ENCODE results near the gene PAX8. TPM values are rescaled to one million over a fixed set of nuclear protein-coding genes. Genes with fewer than 3 reads are reported as not detected.

The PAX8 gene
- total RNA-seq, 2 experiments from 2014 or later = 2.6 to 4.1 TPM

DNA sequence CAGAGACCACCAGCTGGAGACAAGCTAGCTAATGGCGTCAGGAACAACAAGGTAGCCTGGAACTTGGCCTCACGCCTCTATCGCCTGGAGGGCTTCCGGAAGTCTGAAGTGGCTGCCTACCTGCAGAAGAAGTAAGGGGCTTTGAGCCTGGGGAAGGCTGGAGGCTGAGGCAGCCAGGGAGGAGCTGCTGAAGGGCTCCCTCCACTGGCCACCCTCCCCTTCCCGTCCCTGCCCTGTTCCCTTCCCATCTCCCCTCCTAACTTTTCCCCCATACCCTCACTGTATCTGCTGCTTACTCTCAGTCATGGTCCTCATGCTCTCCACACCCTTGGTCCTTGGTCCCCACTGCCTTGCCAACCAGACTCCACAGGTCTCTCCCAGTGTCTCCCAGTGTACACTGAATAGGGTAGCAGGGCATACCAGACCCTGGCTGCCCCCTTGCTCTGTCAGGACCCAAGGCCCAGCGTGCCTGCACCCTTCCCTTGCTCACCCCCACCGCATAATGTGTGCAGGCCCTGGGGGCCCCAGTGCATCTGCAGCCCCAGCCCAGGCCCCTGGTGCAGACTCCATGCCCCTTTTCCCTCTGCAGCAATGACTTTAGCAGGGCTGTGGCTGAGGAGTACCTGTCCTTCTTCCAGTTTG lies 86.1 kb downstream of the PAX8 start:
- no peaks in the 10 kb centered on the region for H3K27me3 Mint-ChIP-seq
- H3K4me3 Mint-ChIP-seq = no peak overlapping the region
- no peak overlapping the region for H3K27ac Mint-ChIP-seq
- H3K9me3 Mint-ChIP-seq = no peaks in the 10 kb centered on the region
- intact Hi-C loops (cut with micrococcal nuclease) = no loop called here
- POLR2A ChIA-PET = no interaction called here
- CTCF ChIA-PET = interaction anchor here (0.8 to 16.4 kb wide), 3 partner anchors 11 to 54 kb away, joined by 3 to 308 read pairs (median 4); partner anchors contain the start of gene PSD4
- no peak for DNase-seq
- H3K4me1 Mint-ChIP-seq (ENCODE audit: low read depth) = peaks cover 47% of the 10 kb centered on the region
- H3K36me3 Mint-ChIP-seq = peaks cover 63% of the 10 kb centered on the region

DNA sequence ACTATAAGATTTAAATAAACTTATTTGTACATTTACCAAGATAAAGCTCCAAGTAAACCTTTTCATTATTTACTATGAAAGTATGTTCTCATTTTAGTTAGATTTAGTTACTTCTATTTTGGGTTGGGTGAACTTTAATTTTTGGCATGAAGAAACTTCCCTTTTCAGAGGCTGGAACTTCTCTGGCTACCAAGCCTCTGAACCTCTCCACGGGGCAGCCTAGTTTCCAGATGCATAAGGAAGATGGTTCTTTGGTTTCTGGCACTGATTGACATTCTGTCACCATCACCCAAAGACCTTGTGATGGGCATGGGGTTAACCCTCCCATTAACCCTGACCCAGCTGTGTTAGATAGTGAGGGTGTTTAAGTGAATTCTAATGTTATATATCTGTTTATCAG lies 87.8 kb downstream of the PAX8 start:
- DNase-seq = no peak
- POLR2A ChIA-PET = interaction anchor here (0.7 kb wide), 1 partner anchor 481 kb away, joined by 5 read pairs; no protein-coding TSS in a partner anchor
- H3K4me3 Mint-ChIP-seq = no peak overlapping the region
- H3K9me3 Mint-ChIP-seq = no peaks in the 10 kb centered on the region
- H3K27me3 Mint-ChIP-seq = no peaks in the 10 kb centered on the region
- no peak overlapping the region for H3K27ac Mint-ChIP-seq
- peaks cover 55% of the 10 kb centered on the region for H3K36me3 Mint-ChIP-seq
- intact Hi-C loops (cut with micrococcal nuclease) = no loop called here
- H3K4me1 Mint-ChIP-seq (ENCODE audit: low read depth) = peaks cover 45% of the 10 kb centered on the region
- CTCF ChIA-PET = interaction anchor here (0.8 to 5.1 kb wide), 6 partner anchors 8 to 111 kb away, joined by 3 to 15 read pairs (median 6); partner anchors contain the start of gene PSD4

DNA sequence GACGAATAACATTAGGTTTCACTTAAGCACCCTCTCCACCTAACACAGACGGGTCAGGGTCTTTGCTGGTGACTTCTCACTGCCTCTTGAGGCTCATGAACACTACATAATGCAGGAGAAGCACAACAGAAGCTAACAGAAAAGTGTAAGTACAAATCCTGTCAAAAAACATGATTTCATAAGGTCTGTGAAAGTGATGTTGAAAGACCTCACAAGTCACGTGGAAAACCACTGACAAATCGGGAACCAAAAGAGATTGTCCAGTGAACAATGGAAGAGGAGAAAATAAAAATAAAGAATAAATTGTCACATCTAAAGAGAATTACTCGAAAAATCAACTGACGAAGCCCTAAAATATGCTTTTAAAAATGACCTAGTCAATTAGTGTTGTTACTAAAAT lies 91.0 kb downstream of the PAX8 start:
- Mint-ChIP-seq H3K4me3 (no peak overlapping the region), H3K9me3 (no peaks in the 10 kb centered on the region), H3K27me3 (no peaks in the 10 kb centered on the region), H3K4me1 (ENCODE audit: low read depth) (peaks cover 58% of the 10 kb centered on the region), H3K36me3 (peaks cover 48% of the 10 kb centered on the region), H3K27ac (peak overlapping the region; percentile 42)
- ChIA-PET POLR2A (no interaction called here), CTCF (interaction anchor here (1.7 to 5.1 kb wide), 2 partner anchors 11 to 50 kb away, joined by 8 to 15 read pairs; no protein-coding TSS in a partner anchor)
- no peak for DNase-seq
- intact Hi-C loops (cut with micrococcal nuclease) = no loop called here

DNA sequence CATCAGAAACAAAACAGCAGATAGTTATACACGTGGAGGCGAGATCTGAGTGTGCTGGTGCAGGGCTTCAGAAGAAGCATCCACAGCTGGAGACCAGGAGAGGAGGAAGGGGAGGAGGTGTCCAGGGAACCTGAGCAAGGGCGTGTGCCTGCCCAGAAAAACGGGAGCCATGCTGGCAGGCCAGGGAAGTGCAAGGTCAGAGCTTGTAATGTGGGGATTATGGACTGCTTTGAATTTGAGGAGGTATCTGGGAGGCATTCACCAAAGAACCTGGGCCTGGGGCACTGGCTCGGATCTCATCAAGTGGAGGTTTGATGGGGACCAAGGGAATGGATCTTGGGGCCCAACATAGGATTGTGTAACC lies 92.3 kb downstream of the PAX8 start:
- H3K4me1 Mint-ChIP-seq (ENCODE audit: low read depth) = peaks cover 72% of the 10 kb centered on the region
- H3K27ac Mint-ChIP-seq = no peak overlapping the region
- ChIA-PET POLR2A (no interaction called here), CTCF (interaction anchor here (5.1 kb wide), 1 partner anchor 13 kb away, joined by 15 read pairs; no protein-coding TSS in a partner anchor)
- peaks cover 55% of the 10 kb centered on the region for H3K36me3 Mint-ChIP-seq
- no peak overlapping the region for H3K4me3 Mint-ChIP-seq
- no peaks in the 10 kb centered on the region for H3K9me3 Mint-ChIP-seq
- H3K27me3 Mint-ChIP-seq = no peaks in the 10 kb centered on the region
- DNase-seq = no peak
- intact Hi-C loops (cut with micrococcal nuclease) = no loop called here

DNA sequence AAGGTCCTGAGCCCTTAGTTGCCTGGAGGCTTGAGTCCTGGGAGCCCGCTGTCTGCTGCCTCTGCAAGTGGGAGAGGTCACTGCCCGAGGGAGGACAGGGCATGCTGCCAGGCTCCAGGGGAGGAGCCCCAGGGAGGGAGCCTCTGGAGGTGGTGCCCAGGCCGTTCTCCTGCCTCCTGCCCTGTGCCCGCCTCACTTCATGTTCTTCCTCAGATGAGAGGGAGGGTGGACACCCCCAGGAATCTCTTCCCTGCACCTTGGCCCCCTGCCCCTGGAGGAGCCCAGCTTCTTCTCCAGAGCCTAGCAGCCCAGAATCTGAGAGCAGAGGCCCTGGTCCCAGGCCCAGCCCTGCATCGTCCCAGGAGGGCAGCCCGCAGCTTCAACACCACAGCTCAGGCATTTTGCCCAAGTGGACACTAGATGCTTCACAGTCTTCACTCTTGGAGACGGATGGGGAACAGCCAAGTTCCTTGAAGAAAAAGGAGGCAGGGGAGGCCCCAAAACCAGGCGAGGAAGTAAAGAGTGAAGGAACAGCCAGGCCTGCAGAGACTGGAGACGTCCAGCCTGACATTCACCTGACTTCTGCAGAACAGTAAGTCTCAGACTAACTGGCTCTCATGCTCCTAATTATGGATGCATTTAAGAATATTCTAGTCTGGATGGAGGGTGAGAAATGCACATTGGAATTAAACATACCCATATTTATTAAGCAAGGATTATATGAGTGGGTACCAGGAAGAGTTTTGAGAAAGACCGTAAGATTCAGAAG lies 92.9 kb downstream of the PAX8 start:
- H3K36me3 Mint-ChIP-seq = peaks cover 55% of the 10 kb centered on the region

DNA sequence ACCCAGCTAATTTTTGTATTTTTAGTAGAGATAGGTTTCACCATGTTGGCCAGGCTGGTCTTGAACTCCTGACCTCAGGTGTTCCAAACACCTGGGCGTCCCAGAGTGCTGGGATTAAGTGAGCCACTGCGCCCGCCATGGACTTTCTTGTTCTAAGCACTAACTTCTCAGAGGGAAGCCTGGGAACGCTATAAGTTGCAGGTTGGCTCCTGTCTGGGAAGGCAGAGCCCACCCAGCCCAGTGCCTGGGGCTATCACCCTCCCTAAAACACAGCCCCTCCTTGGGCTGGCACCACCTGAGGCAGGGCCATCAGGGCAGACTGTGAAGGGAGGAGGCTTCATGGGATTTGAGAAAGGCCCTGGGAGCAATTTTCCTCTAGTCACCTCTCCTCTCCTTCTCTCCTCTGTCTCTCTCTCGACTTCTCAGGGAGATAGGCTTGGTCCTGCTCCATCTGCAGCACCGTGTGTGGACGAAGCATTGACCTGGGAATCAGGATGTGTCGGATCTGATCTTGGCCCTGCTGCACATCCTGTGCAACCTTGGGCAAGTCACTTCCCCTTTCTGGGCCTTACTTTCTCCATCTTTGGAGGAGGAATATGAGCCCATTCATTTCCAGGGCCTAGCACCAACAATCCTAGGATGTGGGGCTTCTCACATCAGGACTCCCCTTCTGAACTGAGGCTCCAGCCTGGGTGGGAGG lies 94.0 kb downstream of the PAX8 start:
- Mint-ChIP-seq H3K27me3 (no peaks in the 10 kb centered on the region), H3K36me3 (peaks cover 57% of the 10 kb centered on the region), H3K4me1 (ENCODE audit: low read depth) (peaks cover 83% of the 10 kb centered on the region), H3K27ac (peak overlapping the region; percentile 25), H3K4me3 (no peak overlapping the region), H3K9me3 (no peaks in the 10 kb centered on the region)
- intact Hi-C loops (cut with micrococcal nuclease) = no loop called here
- ChIA-PET POLR2A (interaction anchor here (1.8 kb wide), 1 partner anchor 10 kb away, joined by 10 read pairs; the partner anchor contains the start of gene PSD4), CTCF (interaction anchor here (1.4 to 5.2 kb wide), 3 partner anchors 10 to 186 kb away, joined by 3 to 56 read pairs (median 6); no protein-coding TSS in a partner anchor)
- DNase-seq = no peak

More for the DNA sequence above, 92.9 kb downstream of the PAX8 start:
- POLR2A ChIA-PET = no interaction called here
- CTCF ChIA-PET = no interaction called here
- Mint-ChIP-seq H3K4me1 (ENCODE audit: low read depth) (peaks cover 78% of the 10 kb centered on the region), H3K4me3 (no peak overlapping the region), H3K9me3 (no peaks in the 10 kb centered on the region), H3K27me3 (no peaks in the 10 kb centered on the region), H3K27ac (peak overlapping the region; percentile 16)
- intact Hi-C loops (cut with micrococcal nuclease) = no loop called here
- DNase-seq = no peak

DNA sequence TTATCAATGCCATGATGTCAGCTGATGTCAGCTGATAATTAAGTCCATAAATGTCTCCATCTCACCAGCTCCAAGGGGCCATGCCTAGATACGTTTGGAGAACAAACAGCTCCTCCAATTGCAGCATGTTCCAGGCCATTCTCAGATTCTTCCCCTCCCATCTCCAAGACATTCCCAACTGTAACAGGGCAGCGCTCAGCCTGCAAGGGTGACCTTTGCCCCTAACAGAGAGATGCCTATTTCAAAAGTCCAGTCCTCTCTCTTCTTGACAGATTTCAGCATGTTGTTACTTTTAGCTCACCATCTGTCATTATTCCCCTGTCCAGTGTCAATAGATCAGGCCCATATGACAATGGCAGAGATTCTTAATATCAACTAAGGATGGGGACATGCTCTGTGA lies 95.0 kb downstream of the PAX8 start:
- POLR2A ChIA-PET = interaction anchor here (0.8 to 1.8 kb wide), 2 partner anchors 9 to 17 kb away, joined by 3 to 10 read pairs; partner anchors contain the start of gene PSD4
- intact Hi-C loops (cut with micrococcal nuclease) = no loop called here
- H3K9me3 Mint-ChIP-seq = no peaks in the 10 kb centered on the region
- no peaks in the 10 kb centered on the region for H3K27me3 Mint-ChIP-seq
- no peak overlapping the region for H3K27ac Mint-ChIP-seq
- H3K4me1 Mint-ChIP-seq (ENCODE audit: low read depth) = peaks cover 86% of the 10 kb centered on the region
- peaks cover 55% of the 10 kb centered on the region for H3K36me3 Mint-ChIP-seq
- CTCF ChIA-PET = interaction anchor here (1.2 to 5.2 kb wide), 5 partner anchors 9 to 187 kb away, joined by 3 to 56 read pairs (median 6); no protein-coding TSS in a partner anchor
- H3K4me3 Mint-ChIP-seq = no peak overlapping the region
- no peak for DNase-seq

DNA sequence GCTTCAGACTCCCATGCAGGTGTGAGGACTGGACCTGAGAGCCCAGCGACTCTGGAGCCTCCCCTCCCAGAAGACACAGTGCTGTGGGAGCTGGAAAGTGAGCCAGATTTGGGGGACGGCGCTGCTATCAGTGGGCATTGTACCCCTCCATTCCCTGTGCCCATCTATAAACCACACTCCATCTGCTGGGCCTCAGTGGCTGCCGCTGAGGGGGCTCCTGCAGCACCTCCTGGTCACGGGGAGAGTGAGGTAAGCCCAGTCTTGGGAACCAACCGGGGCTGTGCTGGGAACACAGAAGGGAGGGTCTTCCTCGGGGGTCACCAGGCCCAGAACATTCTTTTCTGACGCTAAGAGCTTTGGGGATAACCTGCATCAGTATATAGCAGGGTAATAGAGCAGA lies 95.5 kb downstream of the PAX8 start:
- Mint-ChIP-seq H3K36me3 (peaks cover 59% of the 10 kb centered on the region), H3K4me1 (ENCODE audit: low read depth) (peaks cover 90% of the 10 kb centered on the region), H3K4me3 (no peak overlapping the region), H3K27me3 (no peaks in the 10 kb centered on the region), H3K9me3 (no peaks in the 10 kb centered on the region), H3K27ac (no peak overlapping the region)
- ChIA-PET POLR2A (interaction anchor here (0.8 to 1.8 kb wide), 2 partner anchors 9 to 18 kb away, joined by 3 to 10 read pairs; partner anchors contain the start of gene PSD4), CTCF (interaction anchor here (1.2 to 5.2 kb wide), 5 partner anchors 8 to 187 kb away, joined by 3 to 56 read pairs (median 6); no protein-coding TSS in a partner anchor)
- DNase-seq = no peak
- intact Hi-C loops (cut with micrococcal nuclease) = no loop called here

DNA sequence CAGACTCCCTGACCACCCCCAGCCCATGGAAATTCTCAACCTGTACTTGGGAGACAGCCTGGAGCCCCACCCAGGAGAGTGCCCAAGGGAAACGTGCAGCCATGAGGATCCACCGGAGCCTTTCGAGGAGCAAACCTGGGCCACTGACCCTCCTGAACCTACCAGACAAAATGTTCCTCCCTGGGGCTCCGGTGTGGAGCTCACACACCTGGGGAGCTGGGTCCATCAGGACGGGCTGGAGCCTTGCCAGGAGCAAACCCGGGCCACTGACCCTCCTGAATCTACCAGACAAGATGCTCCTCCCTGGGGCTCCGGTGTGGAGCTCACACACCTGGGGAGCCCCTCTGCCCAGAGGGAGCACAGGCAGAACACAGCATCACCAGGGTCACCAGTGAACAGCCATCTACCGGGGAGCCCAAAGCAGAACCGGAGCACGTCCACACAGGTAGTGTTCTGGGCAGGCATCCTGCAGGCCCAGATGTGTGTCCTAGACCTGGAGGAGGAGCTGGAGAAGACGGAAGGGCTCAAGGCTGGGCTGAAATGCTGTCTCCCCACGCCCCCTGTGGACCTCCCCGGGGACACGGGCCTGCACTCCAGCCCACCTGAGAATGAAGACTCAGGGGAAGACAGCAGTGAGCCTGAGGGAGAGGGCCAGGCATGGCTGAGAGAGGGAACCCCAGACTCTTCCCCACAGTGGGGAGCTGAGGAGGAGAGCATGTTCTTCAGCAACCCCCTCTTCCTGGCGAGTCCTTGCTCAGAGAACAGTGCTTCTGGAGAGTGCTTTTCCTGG lies 96.1 kb downstream of the PAX8 start:
- CTCF ChIA-PET = interaction anchor here (1.2 to 5.2 kb wide), 6 partner anchors 8 to 103 kb away, joined by 3 to 56 read pairs (median 12); no protein-coding TSS in a partner anchor
- DNase-seq = no peak
- H3K9me3 Mint-ChIP-seq = no peaks in the 10 kb centered on the region
- H3K4me3 Mint-ChIP-seq = no peak overlapping the region
- peaks cover 91% of the 10 kb centered on the region for H3K4me1 Mint-ChIP-seq (ENCODE audit: low read depth)
- POLR2A ChIA-PET = interaction anchor here (1.5 to 1.8 kb wide), 2 partner anchors 8 to 11 kb away, joined by 3 to 10 read pairs; partner anchors contain the start of gene PSD4
- H3K27ac Mint-ChIP-seq = no peak overlapping the region
- H3K36me3 Mint-ChIP-seq = peaks cover 59% of the 10 kb centered on the region
- intact Hi-C loops (cut with micrococcal nuclease) = no loop called here
- H3K27me3 Mint-ChIP-seq = no peaks in the 10 kb centered on the region

DNA sequence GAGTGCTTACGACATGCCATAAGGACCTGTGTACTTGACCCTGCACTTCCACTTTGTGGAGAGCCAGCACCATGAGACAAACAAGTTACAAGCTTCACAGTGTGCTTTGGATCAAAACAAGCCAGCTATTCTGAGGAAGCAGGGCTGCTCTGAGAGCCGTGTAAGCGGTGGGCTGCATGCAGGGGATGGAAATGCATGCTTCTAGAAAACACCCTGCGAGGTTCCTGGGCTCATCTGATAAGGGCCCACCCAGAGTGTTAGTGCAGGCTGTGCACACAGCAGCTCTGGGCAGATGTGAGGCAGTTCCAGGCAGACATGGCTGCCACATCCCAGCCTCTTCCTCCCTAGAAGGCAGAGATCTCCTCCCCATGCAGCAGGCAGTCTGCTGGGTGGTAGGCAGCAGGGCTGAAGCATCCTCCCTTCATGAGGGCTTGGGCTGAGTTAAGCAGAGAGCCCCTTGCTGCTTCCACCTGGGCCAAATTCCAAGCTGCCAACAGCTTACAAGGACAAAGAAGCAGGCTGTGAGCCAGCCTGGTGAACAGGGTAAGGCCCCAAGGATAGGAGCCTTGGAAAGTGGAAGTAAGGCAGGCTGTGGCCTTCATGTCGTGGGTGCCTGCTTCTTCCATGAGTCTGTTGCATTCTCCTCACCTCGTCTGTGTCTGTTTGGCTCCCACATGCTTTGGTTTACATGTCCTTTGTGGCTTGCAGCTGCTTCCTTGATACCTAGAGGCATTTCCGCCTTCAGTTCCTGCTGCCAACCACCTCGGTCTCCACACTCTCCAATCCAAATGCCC lies 97.3 kb downstream of the PAX8 start:
- peaks cover 64% of the 10 kb centered on the region for H3K36me3 Mint-ChIP-seq
- intact Hi-C loops (cut with micrococcal nuclease) = no loop called here
- no peaks in the 10 kb centered on the region for H3K9me3 Mint-ChIP-seq
- H3K27me3 Mint-ChIP-seq = no peaks in the 10 kb centered on the region
- H3K4me3 Mint-ChIP-seq = no peak overlapping the region
- peak overlapping the region; percentile 55 for H3K27ac Mint-ChIP-seq
- DNase-seq = no peak
- ChIA-PET CTCF (interaction anchor here (0.7 to 5.2 kb wide), 5 partner anchors 17 to 177 kb away, joined by 3 to 56 read pairs (median 17); no protein-coding TSS in a partner anchor), POLR2A (interaction anchor here (1.5 to 1.7 kb wide), 4 partner anchors 13 to 101 kb away, joined by 3 to 7 read pairs (median 5); no protein-coding TSS in a partner anchor)
- peaks cover 95% of the 10 kb centered on the region for H3K4me1 Mint-ChIP-seq (ENCODE audit: low read depth)
